ENCODE data around the gene CTNNA2.

CTNNA2 gene

DNA sequence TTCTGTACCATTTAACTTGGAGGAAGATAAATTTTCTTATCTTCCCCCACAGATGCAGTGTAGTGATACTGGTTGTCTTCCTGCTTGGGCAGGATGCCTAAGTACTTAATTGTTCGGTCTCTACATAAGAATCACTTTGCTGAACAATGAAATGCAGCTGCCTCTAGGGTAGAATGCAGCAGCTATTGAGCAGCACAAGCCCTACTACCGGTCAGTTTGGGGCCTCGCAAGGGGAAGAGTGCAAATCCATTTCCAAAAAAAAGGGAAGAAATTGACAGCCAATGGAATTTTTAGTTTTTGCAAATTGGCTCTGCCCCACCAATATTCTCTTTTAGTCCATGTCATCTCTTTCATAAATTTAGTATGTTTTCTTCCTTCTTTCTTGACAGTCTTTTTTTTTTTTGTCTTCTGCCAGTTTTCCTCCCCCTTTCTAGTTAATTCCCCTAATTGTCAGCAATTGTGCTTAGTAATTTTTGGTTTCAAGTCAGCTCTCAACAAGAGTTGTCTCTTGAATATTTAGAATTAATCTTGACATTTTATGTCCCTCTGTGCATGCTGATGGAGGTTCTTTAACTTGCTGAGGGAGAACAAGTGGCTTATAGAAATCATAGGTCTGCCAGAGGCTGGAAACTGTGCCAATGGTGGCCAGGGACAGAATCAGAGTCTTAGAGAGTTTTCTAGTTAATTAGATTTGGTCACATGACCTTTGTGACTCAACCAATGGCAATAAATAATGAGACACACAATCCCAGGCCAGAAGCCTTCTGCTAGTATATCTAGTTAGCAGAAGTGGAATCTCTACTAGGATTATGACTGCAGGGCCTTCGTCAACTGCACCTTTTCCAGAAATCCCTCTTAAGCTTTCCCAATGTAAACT lies 270.0 kb downstream of the CTNNA2 start:
- DNase-seq (ENCODE audit: low read depth in 2 of 3, low spot score in 2 of 3) = no peak

DNA sequence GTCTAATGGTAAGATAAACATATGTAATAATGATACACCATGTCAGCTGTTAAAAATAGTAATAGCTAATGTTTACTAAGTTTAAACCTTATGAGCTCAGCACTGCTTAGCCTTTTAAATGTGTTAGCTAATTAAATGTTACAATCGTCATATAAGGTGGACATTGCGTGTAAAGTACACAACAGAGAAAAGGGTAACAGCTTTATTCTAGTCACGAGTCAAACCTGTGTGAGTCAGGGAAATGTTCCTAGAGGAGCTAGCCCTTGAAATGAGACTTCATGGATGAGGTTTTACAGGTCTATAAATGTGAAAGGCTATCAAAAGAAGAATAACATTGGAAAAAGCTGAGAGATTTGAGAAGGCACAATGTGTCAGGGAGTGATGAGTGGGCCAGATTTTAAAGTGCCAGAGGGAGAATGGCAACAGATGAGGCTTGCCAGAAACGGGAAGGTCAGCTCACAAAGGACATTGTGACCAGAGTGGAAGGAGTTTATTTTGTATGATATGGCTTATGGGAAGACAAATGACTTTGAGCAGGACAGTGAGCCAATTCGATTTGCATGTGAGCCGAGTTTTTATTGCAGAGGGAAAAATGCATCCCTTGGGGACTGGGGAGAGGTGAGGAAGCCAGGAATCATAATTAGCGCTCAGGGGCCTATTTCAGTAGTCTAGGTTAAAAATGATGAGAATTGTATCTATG lies 276.3 kb downstream of the CTNNA2 start:
- no peak for DNase-seq (ENCODE audit: low read depth in 2 of 3, low spot score in 2 of 3)

- no peak for DNase-seq (ENCODE audit: low read depth in 2 of 3, low spot score in 2 of 3)
Measured at GRCh38 chr2:79789811-79790210, 277.0 kb downstream of the CTNNA2 start.

DNA sequence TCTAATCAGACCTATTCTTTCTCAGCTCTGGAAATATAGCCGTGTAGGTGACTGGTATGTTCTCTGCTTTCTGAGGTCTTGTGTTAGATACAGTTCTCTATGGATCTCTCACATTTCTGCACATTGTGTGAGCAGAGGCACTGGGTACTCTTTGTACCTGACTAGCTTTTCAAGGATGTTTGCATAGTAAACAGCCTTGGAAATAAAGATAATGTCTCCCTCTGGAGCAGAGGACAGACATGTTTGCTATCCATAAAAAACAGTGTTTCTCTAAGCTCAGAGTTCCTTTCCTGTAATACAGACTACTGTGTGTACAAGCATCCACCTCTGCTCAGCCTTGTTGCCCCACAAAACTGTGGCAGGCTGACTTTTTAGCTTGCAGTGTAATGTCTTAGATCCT lies 279.2 kb downstream of the CTNNA2 start:
- DNase-seq (ENCODE audit: low read depth in 2 of 3, low spot score in 2 of 3) = no peak

- DNase-seq (ENCODE audit: low read depth in 2 of 3, low spot score in 2 of 3) = no peak
Measured at GRCh38 chr2:79793006-79793405, 280.2 kb downstream of the CTNNA2 start.

GRCh38 chr2:79796641-79797040 lies 283.8 kb downstream of the CTNNA2 start:
- DNase-seq (ENCODE audit: low read depth in 2 of 3, low spot score in 2 of 3) = no peak

DNA sequence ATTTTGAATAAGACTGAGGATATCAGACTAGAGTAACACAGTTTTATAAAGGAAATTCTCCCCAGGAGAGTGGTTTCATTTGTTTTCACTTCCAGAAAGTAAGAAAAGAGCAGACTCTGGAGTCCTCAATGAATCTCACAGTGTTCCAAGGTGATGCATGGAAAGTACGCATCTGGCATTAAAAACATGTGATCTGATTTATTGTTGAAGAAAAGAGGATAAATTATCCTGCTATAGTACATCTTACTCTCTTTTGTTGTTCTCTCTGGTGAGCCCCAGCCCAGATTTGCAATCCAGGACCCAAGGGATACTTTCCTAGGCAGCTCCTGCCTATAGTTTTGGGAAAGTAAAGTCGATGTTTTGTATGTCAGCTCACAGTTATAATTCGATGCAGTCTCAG lies 285.9 kb downstream of the CTNNA2 start:
- DNase-seq (ENCODE audit: low read depth in 2 of 3, low spot score in 2 of 3) = no peak

DNA sequence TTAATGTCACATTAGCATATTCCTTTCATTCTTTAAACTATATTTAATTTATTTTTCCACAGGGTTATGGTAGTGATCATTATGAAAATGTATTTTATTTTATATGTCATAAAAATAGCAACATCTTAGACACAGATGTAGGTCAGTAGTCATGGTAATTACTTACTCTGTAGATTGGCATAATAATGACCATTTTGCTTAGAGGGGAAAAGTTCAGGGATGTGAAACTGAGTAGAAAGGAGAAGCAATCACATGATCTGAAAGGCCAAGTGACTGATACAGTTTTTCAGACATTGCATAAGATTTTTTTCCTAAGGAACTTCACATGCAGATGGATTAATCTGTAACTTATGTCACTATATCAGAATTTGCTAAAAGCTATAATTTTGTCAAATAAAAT lies 286.9 kb downstream of the CTNNA2 start:
- DNase-seq (ENCODE audit: low read depth in 2 of 3, low spot score in 2 of 3) = no peak

DNA sequence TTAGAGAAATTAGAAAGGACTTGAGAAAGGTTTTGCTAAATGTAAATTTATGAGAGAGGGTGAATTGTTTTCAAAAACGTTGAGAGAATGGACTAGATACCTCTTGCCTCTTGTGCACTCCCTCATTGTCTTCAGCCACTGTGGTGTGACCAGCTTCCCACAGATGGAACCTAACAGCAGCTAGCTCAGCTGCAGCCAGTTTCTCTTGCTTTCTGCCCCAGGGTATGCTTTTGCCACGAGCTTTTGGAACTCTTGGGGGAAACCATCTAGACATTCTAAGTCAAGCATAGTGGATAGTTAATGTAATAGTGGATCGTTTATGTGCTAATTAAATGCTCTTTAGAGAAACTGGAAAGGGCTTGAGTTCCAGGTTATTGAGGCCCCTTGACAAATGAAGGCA lies 288.2 kb downstream of the CTNNA2 start:
- DNase-seq (ENCODE audit: low read depth in 2 of 3, low spot score in 2 of 3) = no peak

DNA sequence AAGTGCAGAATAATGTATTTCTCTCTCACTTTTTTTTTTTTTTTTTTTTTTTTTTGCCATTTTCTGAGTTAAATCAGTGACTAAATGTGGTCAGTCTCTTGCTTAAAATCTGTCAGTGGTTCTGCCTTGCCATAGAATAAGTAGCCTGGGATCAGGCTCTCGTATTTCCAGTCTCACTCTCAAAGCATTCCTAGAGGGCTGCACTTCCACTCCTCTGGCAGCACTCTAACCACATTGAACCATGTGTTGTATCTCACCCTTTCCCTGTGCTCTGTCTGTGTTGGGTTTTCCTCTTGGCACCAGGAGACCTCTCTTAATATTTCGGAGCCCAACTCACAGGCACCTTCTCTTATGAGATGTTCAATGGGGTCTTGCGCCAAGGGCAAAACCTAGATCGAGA lies 304.4 kb downstream of the CTNNA2 start:
- DNase-seq (ENCODE audit: low read depth in 2 of 3, low spot score in 2 of 3) = no peak

DNA sequence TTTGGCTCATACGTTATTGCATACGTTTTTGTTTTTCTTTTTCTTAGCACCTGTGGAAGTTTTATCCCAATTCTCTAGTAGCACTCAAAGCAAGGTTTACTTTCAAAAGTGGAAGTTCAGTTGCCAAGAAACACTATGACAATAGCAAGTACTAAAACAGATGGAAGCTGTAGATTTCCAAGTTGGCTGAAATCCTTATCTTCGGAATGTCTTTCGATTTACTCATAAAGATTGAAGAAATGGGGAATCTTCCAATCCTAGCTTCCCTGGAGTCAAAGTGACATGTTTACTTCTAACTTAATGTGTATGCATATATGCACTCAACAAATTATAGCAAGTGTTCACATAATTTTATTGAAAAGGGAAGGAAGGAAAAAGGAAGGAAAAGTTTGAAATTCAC lies 307.4 kb downstream of the CTNNA2 start:
- DNase-seq (ENCODE audit: low read depth in 2 of 3, low spot score in 2 of 3) = no peak

- no peak for DNase-seq (ENCODE audit: low read depth in 2 of 3, low spot score in 2 of 3)
Measured at GRCh38 chr2:79822136-79822535, 309.3 kb downstream of the CTNNA2 start.

DNA sequence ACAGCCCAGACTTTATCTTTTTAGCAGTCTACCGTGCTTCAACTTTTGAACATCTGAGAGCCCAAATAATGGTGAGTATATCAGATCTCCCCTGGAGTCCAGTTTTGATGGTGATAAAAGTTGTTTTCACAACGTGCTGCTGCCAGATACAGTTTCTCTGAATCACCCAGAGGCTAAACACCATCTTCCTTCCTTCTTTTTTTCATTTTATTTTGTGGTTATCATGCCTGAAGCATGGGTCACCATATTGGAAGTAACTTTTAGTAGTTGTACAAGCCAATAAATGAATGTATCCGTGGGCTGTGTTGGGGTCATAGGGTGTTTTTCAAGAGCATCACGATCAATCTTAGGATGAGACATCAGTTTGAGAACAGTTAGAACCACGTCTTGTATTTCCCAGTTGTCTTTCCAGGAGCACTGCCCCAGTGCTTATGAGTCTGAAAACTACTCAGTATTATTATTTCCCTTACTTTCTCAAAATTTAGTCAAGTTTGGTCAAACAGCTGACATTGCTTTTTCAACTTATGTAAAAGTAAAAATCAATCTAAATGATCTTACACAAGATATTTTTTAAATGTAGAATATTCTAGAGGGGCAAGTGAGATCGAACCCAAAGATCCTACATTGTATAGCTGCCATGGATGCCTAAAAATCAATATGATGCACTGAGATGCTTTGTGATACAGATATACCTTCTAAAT lies 311.4 kb downstream of the CTNNA2 start:
- DNase-seq (ENCODE audit: low read depth in 2 of 3, low spot score in 2 of 3) = no peak

GRCh38 chr2:79827881-79828280 lies 315.0 kb downstream of the CTNNA2 start:
- DNase-seq (ENCODE audit: low read depth in 2 of 3, low spot score in 2 of 3) = no peak

GRCh38 chr2:79830501-79830900 lies 317.6 kb downstream of the CTNNA2 start:
- no peak for DNase-seq (ENCODE audit: low read depth in 2 of 3, low spot score in 2 of 3)

DNA sequence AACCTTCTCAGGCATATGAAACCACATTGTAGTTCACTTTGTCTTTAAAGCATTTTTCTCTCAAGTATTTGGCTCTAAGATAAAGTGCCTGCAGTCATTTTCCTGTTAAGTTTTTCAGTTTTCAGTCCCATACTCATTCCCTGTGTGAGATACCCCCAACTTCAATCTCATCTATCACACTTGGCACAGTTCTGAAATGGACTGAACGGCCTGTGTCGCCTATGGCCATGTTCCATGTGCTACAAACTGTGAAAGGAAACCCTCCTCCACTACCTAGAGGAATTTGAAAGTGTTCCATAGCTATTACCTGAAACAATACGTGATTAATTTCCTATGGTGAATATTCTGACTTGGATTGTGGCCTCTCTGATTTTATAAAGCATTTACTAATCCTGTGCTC lies 319.1 kb downstream of the CTNNA2 start:
- no peak for DNase-seq (ENCODE audit: low read depth in 2 of 3, low spot score in 2 of 3)

- no peak for DNase-seq (ENCODE audit: low read depth in 2 of 3, low spot score in 2 of 3)
Measured at GRCh38 chr2:79832511-79833234, 319.8 kb downstream of the CTNNA2 start.

GRCh38 chr2:79833235-79833878 lies 320.5 kb downstream of the CTNNA2 start:
- DNase-seq (ENCODE audit: low read depth in 2 of 3, low spot score in 2 of 3) = no peak

- no peak for DNase-seq (ENCODE audit: low read depth in 2 of 3, low spot score in 2 of 3)
Measured at GRCh38 chr2:79835911-79836310, 323.1 kb downstream of the CTNNA2 start.

- no peak for DNase-seq (ENCODE audit: low read depth in 2 of 3, low spot score in 2 of 3)
Measured at GRCh38 chr2:79844011-79844410, 331.2 kb downstream of the CTNNA2 start.

- no peak for DNase-seq (ENCODE audit: low read depth in 2 of 3, low spot score in 2 of 3)
Measured at GRCh38 chr2:79846878-79847277, 334.0 kb downstream of the CTNNA2 start.

All from activated CD8-positive, alpha-beta memory T cell treated with anti-CD3 and anti-CD28 coated beads for 48 hours (primary cell).